ENCODE data around the gene CERT1. TPM values are rescaled to one million over a fixed set of nuclear protein-coding genes. Genes with fewer than 3 reads are reported as not detected.

CERT1 gene
- total RNA-seq, 1 donor from 2014 or later, result 51.7 TPM

DNA sequence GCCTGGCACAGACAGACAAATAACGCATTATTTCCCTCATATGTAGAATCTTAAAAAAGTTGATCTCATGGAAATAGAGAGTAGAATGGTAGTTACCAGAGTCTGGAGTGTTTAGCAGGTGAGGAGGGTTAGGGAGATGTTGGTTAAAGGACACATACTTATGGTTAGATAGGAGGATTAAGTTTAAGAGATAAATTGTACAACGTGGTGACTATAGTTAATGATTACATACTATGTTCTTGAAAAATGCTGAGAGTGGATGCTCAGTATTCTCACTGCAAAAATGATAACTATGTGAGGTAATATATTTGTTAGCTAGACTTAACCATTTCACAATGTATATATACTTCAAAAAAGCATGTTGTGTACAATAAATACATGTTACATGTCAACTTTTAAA is 38.0 kb downstream of the CERT1 start:
- no peak for DNase-seq (ENCODE audit: low spot score)

DNA sequence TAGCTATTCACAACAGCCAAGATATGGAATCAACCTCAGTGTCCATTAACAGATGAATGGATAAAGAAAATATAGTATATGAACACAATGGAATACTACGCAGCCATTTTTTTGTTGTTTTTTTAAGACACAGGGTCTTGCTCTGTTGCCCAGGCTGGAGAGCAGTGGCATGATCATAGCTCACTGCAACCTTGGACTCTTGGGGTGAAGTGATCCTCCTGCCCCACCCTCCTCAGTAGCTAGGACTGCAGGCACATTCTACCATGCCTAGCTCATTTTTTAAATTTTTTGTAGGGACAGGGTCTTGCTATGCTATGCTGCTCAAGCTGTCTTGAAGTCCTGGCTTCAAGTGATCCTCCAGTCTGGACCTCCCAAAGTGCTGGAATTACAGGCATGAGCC is 38.5 kb downstream of the CERT1 start:
- DNase-seq (ENCODE audit: low spot score), result no peak

DNA sequence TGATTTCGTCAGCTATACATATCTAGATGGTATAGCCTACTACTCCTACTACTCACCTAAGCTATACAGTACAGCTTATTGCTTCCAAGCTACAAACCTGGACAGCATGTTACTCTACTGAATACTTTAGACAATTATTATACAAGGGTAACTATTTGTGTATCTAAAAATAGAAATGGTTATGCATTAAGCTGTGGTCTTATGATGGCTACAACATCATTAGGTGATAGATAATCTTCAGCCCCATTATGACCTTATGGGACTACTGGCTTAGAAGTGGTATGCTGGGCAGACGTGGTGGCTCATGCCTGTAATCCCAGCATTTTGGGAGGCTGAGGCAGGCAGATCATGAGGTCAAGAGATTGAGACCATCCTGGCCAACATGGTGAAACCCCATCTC is 40.2 kb downstream of the CERT1 start:
- no peak for DNase-seq (ENCODE audit: low spot score)

GRCh38 chr5:75469017-75469416 is 42.4 kb downstream of the CERT1 start:
- DNase-seq (ENCODE audit: low spot score), result no peak

GRCh38 chr5:75468593-75468992 is 42.8 kb downstream of the CERT1 start:
- no peak for DNase-seq (ENCODE audit: low spot score)

DNA sequence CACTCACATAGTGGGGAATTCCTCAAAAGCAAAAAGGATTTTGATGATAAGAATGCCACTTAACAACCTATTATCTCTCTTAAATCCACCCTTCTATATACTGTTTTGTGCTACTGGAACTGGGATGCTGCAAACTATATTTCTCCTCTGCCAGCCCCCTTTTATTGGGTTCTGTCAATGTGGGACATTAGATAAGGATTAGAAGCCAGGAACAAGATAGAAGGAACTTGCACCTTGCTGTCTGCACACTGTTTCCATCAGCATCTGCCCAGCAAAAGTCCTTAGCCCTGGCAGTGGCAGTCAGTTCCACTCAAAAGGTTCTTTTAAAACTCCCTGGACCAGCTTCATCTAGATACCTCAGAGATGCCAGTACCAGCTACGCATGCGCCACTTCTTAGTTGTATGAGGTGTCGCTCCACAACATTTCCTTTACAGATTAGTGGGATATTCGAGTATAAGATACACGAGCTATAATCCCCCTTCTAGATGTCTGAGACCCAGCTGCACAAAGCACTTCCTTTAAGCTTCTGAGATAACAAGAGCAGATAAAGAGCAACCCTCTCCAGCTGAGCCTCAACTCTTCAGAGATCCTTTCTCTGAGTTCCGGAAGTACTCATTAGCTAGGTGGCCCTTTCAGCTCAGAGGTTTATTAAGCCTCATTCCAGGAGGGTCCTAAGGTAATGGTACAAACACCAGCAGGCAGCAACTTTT is 45.3 kb downstream of the CERT1 start:
- DNase-seq (ENCODE audit: low spot score), result no peak

DNA sequence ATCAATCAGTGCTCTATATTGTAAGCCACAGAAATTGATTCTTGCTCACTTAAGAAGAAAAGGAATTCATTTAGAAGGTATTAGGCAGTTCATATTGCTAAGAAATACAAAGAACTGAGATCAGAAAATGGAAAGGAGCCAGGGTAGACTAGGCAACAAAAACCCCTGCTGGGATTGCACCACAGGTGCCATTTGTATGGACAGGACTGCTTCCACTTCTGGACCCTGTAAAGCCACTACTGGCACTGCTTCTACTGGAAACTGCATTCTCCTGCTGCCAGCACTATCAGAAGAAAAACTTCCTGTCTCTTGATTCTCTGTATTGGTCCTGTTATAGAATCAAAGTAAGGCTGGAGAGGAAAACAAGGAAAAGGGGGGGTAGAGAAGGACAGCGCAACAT is 45.9 kb downstream of the CERT1 start:
- no peak for DNase-seq (ENCODE audit: low spot score)

- DNase-seq (ENCODE audit: low spot score), result no peak
Measured at GRCh38 chr5:75463726-75464125, 47.7 kb downstream of the CERT1 start.

DNA sequence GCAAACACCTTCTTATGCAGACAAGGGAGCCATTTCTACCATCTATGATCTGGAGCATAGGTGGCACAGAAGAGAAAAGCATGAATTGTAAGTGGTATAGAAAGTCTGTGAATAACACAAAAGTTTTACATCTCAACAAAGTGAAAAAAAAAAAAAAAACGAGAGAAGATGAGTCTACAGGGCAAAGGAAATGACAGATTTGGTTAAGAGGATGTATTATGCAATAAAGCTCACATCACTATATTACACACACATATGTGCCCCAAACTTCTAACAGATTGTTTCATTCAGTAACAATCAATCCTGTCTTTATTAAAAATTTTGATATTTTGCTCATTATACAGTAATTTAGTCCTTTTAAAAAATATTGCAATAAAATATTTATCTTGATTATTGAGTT is 49.8 kb downstream of the CERT1 start:
- DNase-seq (ENCODE audit: low spot score), result no peak

DNA sequence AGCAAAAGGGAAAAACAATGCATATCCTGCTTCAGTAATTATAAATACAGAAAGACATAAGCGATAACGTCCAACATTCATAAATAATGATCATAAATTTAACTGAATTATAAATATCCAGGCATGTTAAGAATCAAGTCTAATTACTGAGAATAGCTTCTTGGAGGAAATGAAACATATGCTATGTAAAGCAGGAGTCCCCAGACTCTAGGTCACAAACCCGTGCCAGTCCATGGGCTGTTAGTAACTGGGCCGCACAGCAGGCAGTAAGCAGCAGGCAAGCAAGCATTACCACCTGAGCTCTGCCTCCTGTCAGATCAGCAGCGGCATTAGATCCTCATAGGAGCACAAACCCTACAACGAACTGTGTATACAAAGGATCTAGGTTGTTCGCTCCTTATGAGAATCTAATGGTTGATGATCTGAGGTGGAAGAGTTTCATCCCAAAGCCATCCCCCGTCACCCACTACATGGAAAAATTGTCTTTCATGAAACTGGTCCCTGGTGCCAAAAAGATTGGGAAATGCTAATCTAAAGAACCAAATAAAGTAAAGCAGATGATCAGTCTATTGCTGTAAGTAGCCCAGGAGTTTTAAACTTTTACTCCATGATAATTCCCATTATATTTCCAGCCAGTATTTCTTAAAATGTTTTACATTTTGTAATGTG is 50.4 kb downstream of the CERT1 start:
- no peak for DNase-seq (ENCODE audit: low spot score)

- DNase-seq (ENCODE audit: low spot score), result no peak
Measured at GRCh38 chr5:75460532-75460931, 50.9 kb downstream of the CERT1 start.

DNA sequence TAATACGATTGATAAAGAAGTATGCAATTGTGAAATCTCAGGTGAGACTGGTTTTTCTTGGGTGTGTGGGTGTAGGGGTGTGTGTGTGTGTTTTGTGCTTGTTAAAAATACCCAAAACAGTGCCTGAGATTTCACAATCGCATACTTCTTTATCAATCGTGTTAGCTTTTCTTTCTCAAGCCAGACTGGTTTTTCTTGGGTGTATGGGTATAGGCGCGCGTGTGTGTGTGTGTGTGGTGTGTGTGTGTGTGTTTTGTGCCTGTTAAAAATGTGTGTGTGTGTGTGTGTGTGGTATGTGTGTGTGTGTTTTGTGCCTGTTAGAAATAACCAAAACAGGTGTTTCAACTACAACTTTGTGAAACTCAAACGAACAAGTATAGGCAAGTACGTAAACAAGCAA is 53.7 kb downstream of the CERT1 start:
- peak; percentile 55 for DNase-seq (ENCODE audit: low spot score)

GRCh38 chr5:75457161-75457560 is 54.3 kb downstream of the CERT1 start:
- DNase-seq (ENCODE audit: low spot score), result no peak

- no peak for DNase-seq (ENCODE audit: low spot score)
Measured at GRCh38 chr5:75450069-75450468, 61.4 kb downstream of the CERT1 start.

DNA sequence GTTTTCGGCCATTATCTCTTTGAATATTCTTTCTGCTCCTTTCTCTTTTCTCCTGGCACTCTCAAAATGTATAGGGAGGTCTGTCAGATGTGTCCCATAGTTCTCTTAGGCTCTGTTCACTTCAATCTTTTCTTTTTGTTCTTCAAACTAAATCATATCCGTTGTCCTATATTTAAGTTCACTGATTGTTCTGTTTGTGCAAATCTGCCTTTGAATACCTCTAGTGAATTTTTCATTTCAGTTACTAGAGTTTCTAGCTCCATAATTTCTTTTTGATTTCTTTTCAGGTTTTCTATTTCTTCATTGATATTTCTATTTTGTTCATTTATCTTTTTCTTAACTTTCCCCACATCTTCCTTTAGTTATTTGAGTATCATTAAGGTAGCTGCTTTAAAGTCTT is 65.4 kb downstream of the CERT1 start:
- no peak for DNase-seq (ENCODE audit: low spot score)

DNA sequence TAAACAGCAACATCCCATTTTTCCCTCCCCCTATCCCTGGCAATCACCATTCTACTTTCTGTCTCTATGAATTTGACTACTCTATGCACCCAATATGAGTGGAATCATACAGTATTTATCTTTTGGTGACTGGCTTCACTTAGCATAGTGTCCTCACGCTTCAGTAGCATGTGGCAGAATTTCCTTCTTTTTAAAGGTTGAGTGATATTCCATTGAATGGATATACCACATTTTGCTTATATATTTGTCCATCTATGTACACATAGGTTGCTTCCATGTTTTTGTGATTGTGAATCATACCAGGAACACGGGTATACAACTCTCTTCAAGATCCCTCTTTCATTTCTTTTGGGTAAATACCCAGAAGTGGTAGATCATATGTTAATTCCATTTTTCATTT is 69.9 kb downstream of the CERT1 start:
- no peak for DNase-seq (ENCODE audit: low spot score)

DNA sequence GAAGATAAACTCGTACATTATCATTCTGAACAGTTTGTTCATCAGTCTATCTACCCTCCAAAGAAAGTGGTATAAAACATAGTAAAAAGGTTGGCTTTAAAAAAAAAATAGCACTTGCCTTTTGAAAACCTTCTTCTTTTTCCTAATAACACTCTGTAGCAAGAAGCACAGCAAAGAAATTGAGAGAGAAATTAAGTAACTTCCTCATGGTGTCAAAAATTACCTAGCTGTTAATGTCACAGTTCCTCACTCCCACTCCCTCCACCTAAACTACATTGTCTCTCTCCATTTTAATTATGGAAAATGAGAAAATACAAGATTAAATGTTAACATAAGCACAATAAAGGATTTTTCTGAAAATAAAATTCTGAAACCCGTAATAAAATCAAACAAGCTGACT is 72.2 kb downstream of the CERT1 start:
- no peak for DNase-seq (ENCODE audit: low spot score)

DNA sequence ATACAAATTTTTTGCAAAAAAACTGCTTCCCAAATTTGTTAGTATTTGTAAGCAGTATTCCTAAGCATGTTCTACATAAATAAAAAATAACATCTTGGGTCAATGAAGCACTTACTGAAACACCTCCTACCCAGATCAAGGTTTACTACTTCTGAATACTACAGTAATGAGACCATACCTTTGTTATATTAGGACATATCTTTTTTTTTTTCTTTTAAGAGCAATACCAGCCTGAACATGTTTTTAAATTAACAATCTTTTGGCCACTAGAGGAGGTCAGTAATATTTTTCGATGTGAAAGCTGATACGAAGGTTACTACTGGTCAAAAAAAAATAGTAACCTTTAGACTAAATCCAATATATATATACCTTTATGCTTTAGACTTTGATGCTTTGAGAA is 72.7 kb downstream of the CERT1 start:
- DNase-seq (ENCODE audit: low spot score), result no peak

GRCh38 chr5:75435096-75435495 is 76.3 kb downstream of the CERT1 start:
- DNase-seq (ENCODE audit: low spot score), result no peak

DNA sequence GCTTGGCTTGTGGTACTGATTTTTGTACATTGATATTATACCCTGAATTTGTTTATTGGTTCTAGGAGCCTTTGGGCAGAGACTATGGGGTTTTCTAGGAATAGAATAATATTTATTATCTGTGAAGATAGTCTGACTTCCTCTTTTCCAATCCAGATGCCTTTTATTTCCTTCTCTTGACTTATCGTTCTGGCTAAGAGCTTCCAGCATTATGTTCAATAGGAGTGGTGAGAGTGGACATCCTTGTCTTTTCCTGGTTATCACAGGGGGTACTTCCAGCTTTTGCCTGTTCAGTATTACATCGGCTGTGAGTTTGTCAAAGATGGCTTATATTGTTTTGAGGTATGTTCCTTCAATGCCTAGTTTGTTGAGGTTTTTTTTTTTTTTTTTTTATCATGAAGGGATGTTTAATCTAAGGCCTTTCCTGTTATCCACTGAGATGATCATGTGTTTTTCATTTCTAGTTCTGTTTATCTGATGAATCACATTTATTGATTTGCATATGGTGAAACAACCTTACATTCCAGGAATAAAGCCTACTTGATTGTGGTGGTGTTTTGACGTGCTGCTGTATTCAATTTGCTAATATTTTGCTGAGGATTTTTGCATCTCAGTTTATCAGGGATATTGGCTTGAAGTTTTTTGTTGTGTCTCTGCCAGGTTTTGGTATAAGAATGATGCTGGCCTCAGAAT is 77.5 kb downstream of the CERT1 start:
- DNase-seq (ENCODE audit: low spot score), result no peak

GRCh38 chr5:75414241-75414640 is 97.2 kb downstream of the CERT1 start:
- DNase-seq (ENCODE audit: low spot score), result no peak

DNA sequence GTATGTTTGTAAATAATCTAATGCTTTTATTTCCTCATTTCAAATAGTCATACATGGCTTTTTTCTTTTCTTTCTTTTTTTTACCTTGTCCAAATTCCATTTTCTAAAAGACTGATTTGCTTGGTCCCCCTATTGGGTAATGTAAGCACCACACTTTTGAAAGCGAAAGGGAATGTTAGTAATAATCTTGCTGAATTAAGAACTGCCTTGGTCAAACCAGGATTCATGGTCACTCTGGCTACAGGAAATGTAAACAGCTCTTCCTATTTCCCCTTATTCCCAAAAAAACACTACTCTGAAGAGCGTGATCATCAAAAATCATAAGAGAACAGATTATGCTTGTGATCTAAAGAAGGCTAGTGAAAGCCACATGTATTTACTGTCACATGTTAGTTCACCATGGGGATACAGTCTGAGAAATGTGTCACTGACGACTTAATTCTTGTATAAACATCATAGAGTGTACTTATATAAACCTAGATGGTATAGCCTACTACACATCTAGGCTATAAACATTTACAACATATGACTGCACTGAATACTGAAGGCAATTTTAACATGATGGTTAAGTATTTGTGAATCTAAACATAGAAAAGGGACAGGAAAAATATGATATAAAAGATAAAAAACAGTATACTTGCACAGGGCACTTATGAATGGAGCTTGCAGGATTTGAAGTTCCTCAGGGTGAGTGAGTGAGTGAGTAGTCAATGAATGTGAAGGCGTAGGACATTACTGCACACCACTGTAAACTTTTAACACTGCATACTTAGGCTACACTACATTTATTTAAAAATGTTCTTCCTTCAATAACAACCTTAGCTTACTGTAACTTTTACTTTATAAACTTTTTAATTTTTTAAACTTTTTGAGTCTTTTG is 99.1 kb downstream of the CERT1 start:
- DNase-seq (ENCODE audit: low spot score), result no peak

Data from ureter (tissue), 1 donor.